ENCODE results near the gene SRRM3. TPM values are rescaled to one million over a fixed set of nuclear protein-coding genes. Genes with fewer than 3 reads are reported as not detected.
"Not testable (repeated sequence)": the region's sequence is repeated elsewhere in the genome, so short reads cannot be mapped to it uniquely, and the experiment has no call there.

Gene SRRM3
- polyA plus RNA-seq, 10 donors = 0.35 to 0.71 (median 0.48) TPM

DNA sequence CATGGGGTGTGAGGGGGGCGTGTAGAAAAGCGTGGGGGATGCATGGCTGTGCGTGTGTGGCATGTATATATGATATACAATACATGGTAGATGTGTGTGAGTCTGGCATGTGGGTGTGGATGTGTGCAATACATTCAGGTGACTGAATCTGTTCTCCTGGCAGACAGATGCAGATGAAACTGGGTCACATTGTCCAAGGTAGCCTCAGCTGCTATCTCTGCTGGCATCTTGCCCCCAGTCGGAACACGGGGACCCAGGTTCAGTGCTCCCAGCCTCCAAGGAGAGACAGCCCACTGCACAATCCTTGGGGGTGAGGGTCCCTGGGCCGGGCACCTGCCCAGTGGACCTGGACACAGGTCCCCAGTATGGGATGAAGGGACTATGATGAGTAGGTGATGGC is 12.4 kb upstream of the SRRM3 start:
- no peak for DNase-seq

DNA sequence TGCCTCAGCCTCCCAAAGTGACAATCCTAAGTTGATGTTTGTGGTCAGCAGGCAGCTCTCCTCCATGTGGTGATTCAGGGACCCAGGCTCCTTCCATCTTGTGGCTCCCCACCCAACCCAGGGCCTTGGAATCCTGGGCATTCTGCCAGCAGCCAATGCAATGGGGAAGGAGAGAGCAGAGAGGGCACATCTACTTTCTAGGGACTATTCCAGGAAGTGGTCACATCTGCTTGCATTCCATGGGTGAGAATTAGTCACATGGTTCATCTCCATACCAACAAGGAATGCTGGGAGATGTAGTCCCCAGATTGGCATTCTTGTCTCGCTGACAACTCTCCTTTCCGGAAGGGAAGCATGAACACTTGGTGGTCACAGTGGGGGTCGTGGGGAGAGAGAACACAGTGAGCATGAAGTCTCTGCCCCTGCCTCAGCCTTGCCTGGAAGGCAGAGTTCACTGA is 9.9 kb upstream of the SRRM3 start:
- DNase-seq = no peak

DNA sequence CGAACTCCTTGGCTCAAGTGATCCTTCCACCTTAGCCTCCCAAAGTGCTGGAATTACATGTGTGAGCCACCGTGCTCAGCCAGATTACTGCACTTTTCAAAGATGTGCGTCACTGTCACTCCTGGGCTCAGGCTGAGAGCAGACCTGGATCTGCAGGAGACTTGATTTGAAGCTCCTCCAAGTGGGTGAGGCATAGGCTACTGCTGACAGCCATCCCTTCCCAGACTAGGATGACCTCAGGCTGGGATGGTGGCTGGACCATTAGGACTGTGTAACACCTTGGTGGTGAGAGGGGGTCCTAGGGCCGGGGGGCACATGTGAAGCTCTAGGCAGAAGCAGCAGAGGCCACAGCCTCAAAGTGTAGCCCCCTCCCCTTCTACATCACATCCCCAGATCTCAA is 8.2 kb upstream of the SRRM3 start:
- DNase-seq = no peak

DNA sequence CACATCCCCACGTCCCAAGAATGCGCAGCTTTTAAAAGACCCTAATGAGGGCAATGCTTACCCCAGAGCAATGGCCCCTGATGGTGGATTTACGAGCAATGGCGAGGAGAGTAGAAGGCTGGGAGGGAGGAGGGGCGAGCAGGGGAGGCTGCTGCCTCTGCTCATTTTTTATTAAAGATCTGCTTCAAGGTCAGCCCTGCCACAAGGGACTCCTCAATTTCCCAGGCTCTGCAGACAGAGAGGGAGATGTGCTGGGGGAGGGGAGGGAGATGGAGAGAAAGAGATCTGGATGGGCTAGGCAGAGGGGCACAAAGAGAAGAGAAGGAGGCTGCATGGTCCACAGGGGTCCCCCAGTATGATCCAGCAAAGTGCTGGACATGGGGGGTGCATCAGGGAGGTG is 7.8 kb upstream of the SRRM3 start:
- DNase-seq = no peak

DNA sequence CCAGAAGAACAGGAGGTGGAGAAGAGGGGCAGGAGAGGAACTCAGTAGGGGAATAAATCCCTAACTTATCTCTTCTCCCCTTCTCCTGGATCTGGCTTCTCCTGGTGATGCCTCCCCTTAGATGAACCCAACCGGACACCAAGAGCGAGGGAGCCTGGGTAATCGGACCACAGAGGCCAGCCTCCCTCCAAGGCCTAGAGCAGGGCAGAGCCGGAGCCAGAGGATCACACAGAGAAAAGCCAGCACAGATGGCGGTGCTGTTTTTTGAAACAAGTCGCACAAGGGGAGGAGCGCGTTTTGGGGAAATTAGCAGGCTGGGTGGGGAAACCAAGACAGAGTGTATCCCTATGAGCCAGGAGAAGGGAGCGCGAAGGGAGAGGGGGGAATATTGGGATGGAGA is 4.9 kb upstream of the SRRM3 start:
- DNase-seq = no peak

DNA sequence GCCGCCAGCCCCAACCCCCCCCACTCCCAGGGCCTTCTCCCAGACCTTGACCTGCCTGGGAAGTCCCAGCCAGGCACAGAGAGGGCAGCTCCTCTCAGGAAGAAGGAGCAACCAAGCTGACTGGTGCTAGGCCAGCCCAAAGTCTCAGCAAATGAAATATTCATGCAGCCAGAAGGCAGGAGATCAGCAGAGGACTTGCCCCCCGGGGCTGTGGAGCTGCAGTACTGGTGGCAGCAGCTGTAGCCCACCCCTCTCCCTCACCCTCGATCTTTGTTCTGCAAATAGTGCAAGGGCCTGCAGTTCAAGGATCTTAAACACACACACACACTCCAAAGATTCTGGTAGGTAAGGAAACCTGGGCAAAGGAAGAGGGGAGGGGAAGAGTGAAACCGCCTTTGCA is 3.5 kb upstream of the SRRM3 start:
- no peak for DNase-seq

DNA sequence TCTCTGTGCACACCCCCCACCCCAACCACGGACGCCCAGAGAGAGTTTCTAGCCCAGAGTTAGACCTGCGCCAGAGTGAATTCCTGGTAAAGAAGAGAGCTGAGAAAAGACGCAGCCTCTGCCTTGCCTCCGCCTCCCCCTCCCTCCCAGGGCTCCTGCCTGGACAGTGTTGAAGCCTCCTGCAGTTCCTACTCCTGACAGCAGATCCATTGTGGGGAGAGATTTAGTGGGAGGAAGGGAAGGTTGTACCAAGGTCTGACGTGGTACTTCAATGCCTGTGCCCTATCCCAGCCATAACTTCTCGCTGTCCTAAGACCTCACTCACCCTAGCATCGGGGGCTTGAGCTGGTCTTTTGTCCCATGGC is 952 bp downstream of the SRRM3 start:
- DNase-seq = no peak

DNA sequence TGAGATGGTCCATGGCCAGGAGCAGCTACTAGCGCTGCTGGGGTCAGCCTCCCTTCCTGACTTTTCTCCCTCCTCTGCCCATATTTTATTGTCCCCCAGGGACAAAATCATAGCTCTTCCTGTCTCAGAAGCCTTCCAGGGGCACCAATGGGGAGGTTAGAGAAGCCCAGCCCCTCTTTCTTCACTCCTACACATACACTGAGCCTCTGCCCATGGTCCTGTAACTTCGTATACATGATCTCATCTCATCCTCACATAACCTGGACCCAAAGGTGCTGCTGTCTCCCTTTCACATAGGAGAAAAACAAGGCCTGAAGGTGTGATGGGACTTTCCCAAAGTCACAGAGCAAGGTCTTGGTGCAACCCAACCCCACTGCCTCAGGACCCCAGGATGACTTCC is 2.5 kb downstream of the SRRM3 start:
- no peak for DNase-seq

DNA sequence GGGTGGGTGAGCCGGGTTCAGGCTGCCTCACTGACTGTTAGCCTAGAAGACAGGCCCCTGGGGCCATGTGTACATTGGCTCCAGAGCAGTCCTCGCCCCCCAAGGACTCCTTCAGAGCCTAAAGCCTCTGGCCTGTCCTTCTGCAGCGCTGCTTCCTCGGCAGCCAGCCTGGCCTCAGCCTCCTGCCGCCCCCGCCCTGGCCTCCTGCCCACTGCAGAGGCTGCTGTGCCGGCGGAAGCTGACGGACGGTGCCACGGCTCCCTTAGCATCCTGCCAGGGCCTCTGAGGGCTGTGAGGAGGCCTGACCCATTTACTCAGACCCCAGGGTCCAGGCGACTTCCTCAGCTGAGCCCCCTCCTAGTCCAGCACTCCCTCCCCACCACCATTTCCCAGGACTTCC is 4.9 kb downstream of the SRRM3 start:
- DNase-seq = no peak

DNA sequence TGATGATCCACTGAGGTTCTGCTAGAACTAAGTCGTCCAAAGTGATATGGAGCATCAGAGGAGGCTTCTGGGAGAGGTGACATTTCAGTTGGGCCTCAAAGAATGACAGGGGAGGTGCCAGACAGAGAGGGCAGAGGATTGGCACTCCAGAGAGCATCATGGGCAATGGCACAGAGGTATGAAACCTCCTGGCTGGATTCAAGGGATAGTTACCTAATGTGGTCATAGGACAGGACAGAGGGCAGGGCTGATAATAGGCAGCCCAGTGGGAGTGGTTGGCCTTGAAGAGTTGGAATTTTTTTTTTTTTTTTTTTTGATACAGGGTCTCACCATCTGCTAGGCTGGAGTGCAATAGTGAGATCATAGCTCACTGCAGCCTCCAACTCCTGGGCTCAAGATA is 7.6 kb downstream of the SRRM3 start:
- no peak for DNase-seq

DNA sequence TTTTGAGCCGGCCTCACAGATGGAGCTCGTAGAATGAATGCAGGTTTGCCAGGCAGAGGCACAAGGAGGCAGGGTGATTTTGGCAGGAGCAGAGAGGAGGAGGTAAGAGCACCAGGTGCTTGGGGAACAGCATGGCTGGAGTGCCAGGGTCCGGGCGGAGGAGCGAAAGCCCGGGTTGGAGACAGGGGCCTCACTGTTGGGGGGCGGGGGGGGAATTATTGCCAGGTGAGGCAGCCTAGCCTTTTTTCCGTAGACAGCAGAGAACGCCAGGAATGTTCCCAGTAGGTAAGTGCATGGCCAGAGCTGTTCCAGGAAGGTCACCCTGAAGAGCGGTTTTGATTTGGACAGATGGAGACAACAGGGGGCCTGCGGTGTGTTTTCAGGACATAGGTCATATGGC is 9.5 kb downstream of the SRRM3 start:
- no peak for DNase-seq

DNA sequence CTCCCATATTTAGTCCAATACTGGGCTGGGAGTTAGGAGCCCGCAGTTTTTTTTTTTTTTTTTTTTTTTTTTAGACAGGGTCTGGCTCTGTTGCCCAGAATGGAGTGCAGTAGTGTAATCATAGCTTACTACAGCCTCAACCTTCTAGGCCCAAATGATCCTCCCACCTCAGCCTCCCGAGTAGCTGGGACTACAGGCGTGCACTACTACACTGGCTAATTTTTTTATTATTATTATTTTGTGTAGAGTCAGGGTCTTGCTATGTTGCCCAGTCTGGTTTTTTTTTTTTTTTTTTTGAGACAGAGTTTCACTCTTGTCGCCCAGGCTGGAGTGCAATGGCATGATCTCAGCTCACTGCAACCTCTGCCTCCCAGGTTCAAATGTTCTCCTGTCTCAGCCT is 13.7 kb downstream of the SRRM3 start:
- DNase-seq = not testable (repeated sequence)

DNA sequence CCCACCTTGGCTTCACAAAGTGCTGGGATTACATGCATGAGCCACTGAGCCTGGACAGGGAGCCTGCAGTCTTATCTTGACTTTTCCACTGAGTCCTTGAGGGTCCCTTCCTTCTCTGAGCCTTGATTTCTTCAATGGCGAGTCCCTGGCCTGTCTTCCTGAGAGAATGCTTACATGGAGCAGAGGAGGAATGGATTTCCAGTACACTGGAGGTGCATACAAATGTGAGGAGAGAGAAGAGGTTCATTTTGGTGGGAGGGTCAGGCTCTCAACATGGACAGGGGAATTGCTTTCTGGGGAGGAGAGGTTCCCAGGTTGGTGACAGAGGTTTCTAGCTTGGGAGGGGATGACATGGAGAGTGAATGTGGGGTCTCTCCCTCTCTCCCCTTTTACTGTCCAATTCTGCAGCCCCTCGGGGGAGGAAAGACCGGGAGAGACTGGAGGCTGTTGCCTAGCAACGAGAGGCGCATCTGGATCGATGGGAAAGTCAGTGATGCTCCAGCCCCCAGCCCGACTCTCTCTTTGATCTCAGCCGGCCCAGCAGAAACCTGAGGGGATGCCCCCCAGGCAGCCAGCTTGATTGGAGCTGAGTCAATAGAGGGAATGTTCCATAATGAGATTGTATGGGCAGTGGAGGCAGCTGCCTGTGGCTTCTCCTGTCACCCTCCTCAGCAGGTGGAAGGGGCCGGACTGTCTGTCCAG is 14.8 kb downstream of the SRRM3 start:
- no peak for DNase-seq

DNA sequence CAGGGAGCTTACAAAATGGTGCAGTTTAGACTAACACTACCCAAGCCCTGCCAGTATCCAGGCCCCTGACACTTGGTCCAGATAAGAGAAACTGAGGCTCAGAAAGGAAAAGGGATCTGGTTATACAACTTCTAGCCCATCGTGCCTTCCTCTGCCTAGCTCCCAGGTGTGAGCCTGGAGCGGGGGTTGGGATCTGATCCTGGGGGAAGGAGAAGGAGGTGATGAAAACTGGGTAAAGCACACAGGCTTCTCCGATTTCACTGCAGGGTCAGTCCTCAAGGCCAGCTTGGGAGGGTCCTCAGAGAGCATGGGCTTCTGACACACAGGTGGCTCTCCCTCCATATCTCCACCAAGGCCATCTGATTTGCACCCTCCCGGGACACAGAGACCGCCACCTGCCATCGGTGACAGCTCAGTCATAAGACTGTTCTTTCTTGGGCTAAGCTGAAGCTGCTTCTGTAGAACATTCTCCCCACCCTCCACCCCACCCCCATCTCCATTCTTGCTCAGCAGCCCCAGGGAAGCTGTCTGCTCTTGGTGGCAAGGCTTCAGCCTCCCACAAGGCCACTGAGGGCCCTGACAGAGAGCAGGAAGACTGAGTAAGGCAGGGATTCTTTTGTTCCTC is 16.4 kb downstream of the SRRM3 start:
- DNase-seq = no peak

DNA sequence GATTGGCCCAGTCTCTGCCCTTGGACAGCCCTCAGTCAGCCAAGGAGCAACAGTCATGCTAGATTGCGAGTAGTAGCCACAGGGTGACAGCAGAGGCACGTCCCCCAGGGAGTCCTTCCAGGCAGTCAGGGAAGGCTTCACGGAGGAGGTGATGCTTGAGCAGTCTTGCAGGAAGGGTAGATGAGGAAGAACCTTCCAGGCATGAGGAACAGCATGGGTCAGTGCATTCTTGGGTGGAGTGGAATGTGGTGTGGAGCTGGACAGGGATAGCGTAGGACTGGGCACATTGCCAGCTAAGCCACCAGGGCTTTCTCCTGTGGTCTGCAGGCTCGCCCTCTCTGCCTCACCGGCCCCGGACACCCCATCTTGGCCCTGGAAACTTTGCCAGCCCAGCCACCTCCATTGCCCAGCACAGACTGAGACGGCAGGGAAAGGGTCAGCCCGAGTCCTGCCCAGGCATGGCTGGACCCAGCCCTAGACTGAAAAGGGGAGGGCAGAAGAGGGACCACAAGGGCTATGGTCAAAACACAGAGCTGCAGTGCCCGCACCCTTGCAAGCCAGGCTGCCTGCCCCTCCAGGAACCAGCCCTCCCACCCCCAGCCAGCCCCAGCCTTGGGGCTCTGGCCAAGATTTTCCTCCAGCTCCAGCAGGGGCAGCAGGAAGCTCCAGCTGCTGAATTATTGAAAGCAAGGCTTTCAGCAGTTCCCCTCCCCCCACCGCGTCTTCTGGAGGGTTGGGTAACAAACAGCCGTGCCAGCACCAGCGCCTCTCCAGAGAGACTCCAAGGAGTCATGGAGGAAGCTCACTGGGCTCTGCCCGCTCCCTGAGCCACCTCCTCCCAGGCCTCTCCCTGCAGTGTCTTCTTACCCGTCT is 18.7 kb downstream of the SRRM3 start:
- DNase-seq = peak in 1 of 3 donors; percentile 21

DNA sequence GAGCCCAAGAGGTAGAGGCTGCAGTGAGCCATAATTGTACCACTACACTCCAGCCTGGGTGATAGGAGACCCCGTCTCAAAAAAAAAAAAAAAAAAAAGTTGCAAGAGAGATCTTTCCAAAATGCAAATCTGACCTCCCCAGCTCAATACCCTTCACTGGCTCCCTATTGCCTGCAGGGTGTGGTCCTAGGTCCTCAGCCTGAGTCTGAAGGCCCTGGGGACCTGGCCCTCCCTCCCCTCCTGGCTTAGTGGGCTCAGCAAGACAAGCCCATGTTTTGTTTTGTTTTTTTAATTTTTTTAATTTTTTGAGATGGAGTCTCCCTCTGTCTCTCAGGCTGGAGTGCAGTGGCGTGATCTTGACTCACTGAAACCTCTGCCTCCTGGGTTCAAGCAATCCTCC is 20.6 kb downstream of the SRRM3 start:
- no peak for DNase-seq

DNA sequence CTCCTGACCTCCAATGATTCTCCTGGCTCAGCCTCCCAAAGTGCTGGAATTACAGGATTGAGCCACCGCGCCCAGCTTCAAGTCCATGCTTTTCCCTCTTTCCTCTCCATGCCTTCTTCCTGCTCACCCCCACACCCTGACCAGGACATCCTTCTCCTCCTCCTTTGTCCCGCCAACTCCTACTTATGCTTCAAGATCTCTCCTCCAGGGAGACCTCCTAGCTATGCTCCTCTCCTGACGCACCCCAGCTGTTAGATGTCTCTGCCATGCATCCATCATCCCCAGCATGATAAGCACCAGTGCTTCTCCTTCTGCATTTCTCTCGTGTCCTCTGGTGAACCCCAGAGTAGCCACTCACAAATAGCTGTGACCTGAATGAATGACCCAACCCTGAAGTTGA is 21.1 kb downstream of the SRRM3 start:
- DNase-seq = no peak

DNA sequence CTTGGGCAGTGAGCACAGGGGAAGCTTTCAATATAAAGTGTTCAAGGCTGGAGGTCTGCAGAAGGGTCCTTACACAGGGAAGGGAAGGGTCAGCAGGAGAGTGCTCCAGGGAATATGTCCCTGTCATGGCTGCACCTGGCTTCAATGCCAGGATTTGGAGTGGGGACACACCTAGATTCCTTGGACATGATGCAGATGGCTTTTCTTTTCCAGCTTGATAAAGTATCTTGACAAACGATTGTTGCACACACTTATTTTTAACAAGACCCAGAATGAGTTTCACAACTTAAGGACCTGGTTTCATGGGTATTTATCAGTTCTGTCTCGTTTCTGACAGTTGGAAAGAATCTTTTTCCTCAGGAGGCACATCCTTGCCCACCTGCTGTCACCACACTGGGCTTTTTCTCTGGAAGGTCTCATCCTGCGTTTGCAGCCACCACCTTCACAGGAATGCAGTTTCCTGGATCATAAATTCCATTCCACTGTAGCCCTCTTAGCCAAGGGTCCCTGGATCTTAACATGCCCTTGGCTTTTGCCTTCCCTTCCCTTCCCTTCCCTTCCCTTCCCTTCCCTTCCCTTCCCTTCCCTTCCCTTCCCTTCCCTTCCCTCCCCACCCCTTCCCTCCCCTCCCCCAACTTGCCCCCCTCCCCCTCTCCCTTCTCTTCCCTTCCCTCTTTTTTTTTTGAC is 21.7 kb downstream of the SRRM3 start:
- DNase-seq = no peak

DNA sequence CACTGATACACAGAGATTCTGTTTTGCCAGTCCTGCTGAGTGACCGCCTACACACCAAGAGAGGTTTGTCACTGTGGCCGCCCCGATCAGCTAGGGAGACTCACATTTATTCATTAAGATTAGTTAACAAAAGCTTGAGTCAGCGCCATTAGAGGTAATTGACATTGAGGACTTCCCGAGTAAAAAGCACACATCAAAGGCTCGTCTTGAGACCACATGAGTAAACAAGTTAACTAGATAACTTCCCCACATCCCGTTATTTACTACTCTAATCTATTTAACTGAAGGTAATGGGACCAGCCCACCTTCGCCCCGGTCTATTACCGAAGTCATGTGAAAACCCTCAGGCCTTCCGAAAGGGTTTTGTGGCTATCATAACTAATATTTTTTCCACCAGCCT is 23.0 kb downstream of the SRRM3 start:
- no peak for DNase-seq

DNA sequence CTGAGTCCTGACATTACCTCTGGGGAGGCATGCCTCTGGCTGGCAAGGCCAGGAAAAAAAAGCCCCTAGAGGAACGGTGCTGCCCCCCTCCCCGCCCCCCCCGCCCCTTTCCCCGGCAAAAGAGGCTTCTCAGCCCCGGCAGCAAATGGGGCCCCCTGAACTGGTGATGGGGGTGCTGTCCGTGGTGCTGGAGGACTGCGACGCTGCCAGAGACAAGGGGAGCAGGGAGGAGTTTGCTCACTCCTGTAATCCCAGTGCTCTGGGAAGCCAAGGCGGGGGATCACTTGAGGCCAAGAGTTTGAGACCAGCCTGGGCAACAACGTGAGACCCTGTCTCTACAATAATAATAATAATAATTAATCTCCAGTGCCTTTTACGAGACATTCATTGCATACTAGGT is 23.7 kb downstream of the SRRM3 start:
- peak; percentile 12 to 65 (median 52) for DNase-seq

DNA sequence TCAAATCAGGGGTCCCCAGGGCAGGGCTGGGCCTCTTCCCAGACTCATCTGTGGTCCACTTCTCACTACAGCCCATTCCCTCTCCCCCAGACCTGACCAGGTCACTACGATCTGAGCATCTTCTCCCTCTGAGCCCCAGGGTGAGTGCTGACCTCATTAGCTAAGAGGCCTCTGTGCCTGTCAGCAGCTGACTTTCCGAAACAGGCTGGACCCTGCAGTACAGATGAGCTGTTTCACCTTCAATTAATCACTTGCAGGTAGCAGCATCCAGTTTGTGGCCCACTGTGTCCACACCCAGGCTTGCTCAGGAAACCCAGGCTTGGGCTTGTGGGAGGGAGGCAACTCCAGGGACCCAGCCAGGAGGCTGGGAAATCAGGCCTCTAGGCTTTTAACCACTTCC is 24.3 kb downstream of the SRRM3 start:
- DNase-seq = no peak

DNA sequence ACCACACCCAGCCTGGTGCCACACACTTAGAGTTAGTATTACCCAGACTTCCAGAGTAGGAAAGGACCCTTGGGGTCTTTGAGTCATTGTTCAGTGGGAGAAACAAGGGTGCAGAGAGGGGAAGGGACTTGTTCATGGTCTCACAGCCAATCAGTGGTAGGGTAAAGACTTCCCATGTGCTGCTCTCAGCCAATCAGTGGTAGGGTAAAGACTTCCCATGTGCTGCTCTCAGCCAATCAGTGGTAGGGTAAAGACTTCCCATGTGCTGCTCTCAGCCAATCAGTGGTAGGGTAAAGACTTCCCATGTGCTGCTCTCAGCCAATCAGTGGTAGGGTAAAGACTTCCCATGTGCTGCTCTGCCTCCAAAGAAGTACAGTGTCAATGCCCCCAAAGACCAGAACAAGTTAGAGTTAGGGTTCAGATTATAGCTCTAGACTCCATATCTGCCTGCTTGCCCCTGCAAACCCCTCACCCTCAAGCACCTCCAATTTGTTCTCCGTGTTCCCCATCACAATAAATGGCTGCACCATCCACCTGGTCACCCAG is 25.3 kb downstream of the SRRM3 start:
- DNase-seq = not testable (repeated sequence)

Measured in muscle of back (tissue), 11 donors.